A549 (cell line): ENCODE results near the gene KRTAP5-2.

Experiments
- CBX2 ChIP-seq: fragments of 200-600 bp; sonication (generic); IDR thresholded peaks from 2 replicates; pipeline ENCODE4 v1.6.1; 2016; ENCODE audit warnings: low read depth, mild to moderate bottlenecking, borderline replicate concordance
- EP300 ChIP-seq, 2 experiments: fragments of >200 bp; sonication (Bioruptor Twin); formaldehyde crosslinking; IDR thresholded peaks; 2 replicates in 1 of 2; 3 replicates in 1 of 2; pipeline ENCODE4 v1.6.1; 2016 to 2017
- MAX ChIP-seq: IDR thresholded peaks from 2 replicates; pipeline ENCODE4 v1.6.1; 2012
- MYC ChIP-seq: IDR thresholded peaks from 2 replicates; pipeline ENCODE4 v1.6.1; 2012; ENCODE audit warnings: mild to moderate bottlenecking, inconsistent platforms, low read length, improper control_type of control experiment, borderline replicate concordance
- POLR2A ChIP-seq: IDR thresholded peaks from 2 replicates; pipeline ENCODE4 v1.6.1; 2012; ENCODE audit warnings: mild to moderate bottlenecking, low read length
- RAD21 ChIP-seq, 2 experiments: fragments of >200 bp in 1 of 2; sonication (Bioruptor Twin) in 1 of 2; formaldehyde crosslinking in 1 of 2; IDR thresholded peaks in 1 of 2; conservative IDR thresholded peaks in 1 of 2; 2 replicates in 1 of 2; 3 replicates in 1 of 2; pipeline ENCODE4 v1.6.1; 2012 to 2018; ENCODE audit warnings: inconsistent platforms in 1 of 2

GRCh38 chr11:1570896-1571759, 27.0 kb downstream of the KRTAP5-2 start:
- TF ChIP-seq CBX2 (no peak), POLR2A (no peak), RAD21 (conservative IDR thresholded peaks at IDR 0.05 in 1 of 2, IDR thresholded peaks at IDR 0.05 in 1 of 2) (no peak), MAX (no peak), EP300 (IDR thresholded peaks at IDR 0.05) (no peak), MYC (no peak)
